Liver (tissue), 9 donors: ENCODE measurements around the gene DNAJC4. TPM values are rescaled to one million over a fixed set of nuclear protein-coding genes. Genes with fewer than 3 reads are reported as not detected.

ENCODE experiments used
- DNase-seq: peaks from one replicate; pipeline ENCODE4 v3.0.0-alpha.2; 2017; ENCODE audit warnings: low spot score
- H3K27ac ChIP-seq, 2 donors: one replicate each; pipeline ENCODE4 v1.7.0; 2013; ENCODE audit warnings: inconsistent platforms in 2 of 2, low read length in 2 of 2, control low read depth in 1 of 2, low read depth in 1 of 2, mild to moderate bottlenecking in 1 of 2
- H3K27me3 ChIP-seq, 4 donors: one replicate each; pipeline versions ENCODE4 v1.6.1 to v1.7.0; 2013; ENCODE audit warnings: low read length in 3 of 4, inconsistent platforms in 1 of 4, mild to moderate bottlenecking in 1 of 4, moderate library complexity in 1 of 4; ENCODE audit not compliant: control insufficient read depth in 4 of 4, insufficient read depth in 4 of 4
- H3K36me3 ChIP-seq, 4 donors: one replicate each; pipeline versions ENCODE4 v1.6.1 to v1.7.0; 2013; ENCODE audit warnings: low read length in 3 of 4, mild to moderate bottlenecking in 3 of 4, low read depth in 1 of 4, moderate library complexity in 1 of 4; ENCODE audit not compliant: control insufficient read depth in 4 of 4, insufficient read depth in 3 of 4
- H3K4me1 ChIP-seq, 4 donors: one replicate each; pipeline versions ENCODE4 v1.6.1 to v1.7.0; 2013; ENCODE audit warnings: low read length in 3 of 4, mild to moderate bottlenecking in 3 of 4, moderate library complexity in 1 of 4; ENCODE audit not compliant: control insufficient read depth in 4 of 4, insufficient read depth in 4 of 4
- H3K4me3 ChIP-seq, 3 donors: one replicate each; pipeline versions ENCODE4 v1.6.1 to v1.7.0; 2013; ENCODE audit warnings: low read length in 3 of 3, control low read depth in 1 of 3, low read depth in 1 of 3, mild to moderate bottlenecking in 1 of 3
- H3K9ac ChIP-seq, 2 donors: one replicate each; pipeline ENCODE4 v1.7.0; 2013; ENCODE audit warnings: low read length in 2 of 2, mild to moderate bottlenecking in 2 of 2, moderate library complexity in 2 of 2, control low read depth in 1 of 2, low read depth in 1 of 2
- H3K9me3 ChIP-seq, 4 donors: one replicate each; pipeline versions ENCODE4 v1.6.1 to v1.7.0; 2013; ENCODE audit warnings: low read length in 3 of 4; ENCODE audit not compliant: control insufficient read depth in 4 of 4
- ATF3 ChIP-seq: IDR thresholded peaks from 2 replicates; pipeline ENCODE4 v1.6.1; 2016; ENCODE audit warnings: antibody characterized with exemption
- CTCF ChIP-seq: fragments of 150-350 bp; IDR thresholded peaks from 2 replicates; pipeline ENCODE4 v1.5.1; 2017; ENCODE audit warnings: improper control_type of control experiment, low read depth, low read length; ENCODE audit not compliant: missing input control
- FOXA2 ChIP-seq: IDR thresholded peaks from 2 replicates; pipeline ENCODE4 v1.6.1; 2016; ENCODE audit warnings: antibody characterized with exemption
- GABPA ChIP-seq, 2 donors: IDR thresholded peaks in 1 of 2; conservative IDR thresholded peaks in 1 of 2; 2 replicates each; pipeline ENCODE4 v1.6.1; 2016; ENCODE audit warnings: antibody characterized with exemption in 2 of 2, mild to moderate bottlenecking in 1 of 2, moderate library complexity in 1 of 2
- HNF4A ChIP-seq, 2 donors: conservative IDR thresholded peaks; 2 replicates each; pipeline ENCODE4 v1.6.1; 2016; ENCODE audit warnings: antibody characterized with exemption in 2 of 2, mild to moderate bottlenecking in 2 of 2
- JUND ChIP-seq, 2 donors: IDR thresholded peaks; 2 replicates each; pipeline ENCODE4 v1.6.1; 2016; ENCODE audit warnings: antibody characterized with exemption in 2 of 2
- MAX ChIP-seq: IDR thresholded peaks from 2 replicates; pipeline ENCODE4 v1.6.1; 2016; ENCODE audit warnings: antibody characterized with exemption
- RAD21 ChIP-seq, 2 donors: IDR thresholded peaks; 2 replicates each; pipeline ENCODE4 v1.6.1; 2016; ENCODE audit warnings: antibody characterized with exemption in 2 of 2, mild to moderate bottlenecking in 2 of 2
- REST ChIP-seq: IDR thresholded peaks from 2 replicates; pipeline ENCODE4 v1.6.1; 2016; ENCODE audit warnings: antibody characterized with exemption, mild to moderate bottlenecking
- RXRA ChIP-seq, 2 donors: IDR thresholded peaks; 2 replicates each; pipeline ENCODE4 v1.6.1; 2017 to 2018; ENCODE audit warnings: antibody characterized with exemption in 2 of 2, mild to moderate bottlenecking in 1 of 2
- SP1 ChIP-seq: IDR thresholded peaks from 2 replicates; pipeline ENCODE4 v1.6.1; 2018; ENCODE audit warnings: antibody characterized with exemption, mild to moderate bottlenecking
- TAF1 ChIP-seq: conservative IDR thresholded peaks from 2 replicates; pipeline ENCODE4 v1.6.1; 2016; ENCODE audit warnings: antibody characterized with exemption, mild to moderate bottlenecking
- YY1 ChIP-seq: IDR thresholded peaks from 2 replicates; pipeline ENCODE4 v1.6.1; 2016; ENCODE audit warnings: antibody characterized with exemption, mild to moderate bottlenecking
- WGBS: extraction: QIAGEN DNeasy Blood & Tissue Kit; methylation state at CpG from one replicate; pipeline ENCODE4 v1.1.7; 2013; 5-methylcytosine and 5-hydroxymethylcytosine counted together
- polyA plus RNA-seq, 2 donors: library from polyadenylated mRNA; stranded (reverse) in 1 of 2; unstranded in 1 of 2; fragments of 200-250 nt in 1 of 2; fragments of >200 nt in 1 of 2; fragmentation: Nextera tagmentation in 1 of 2; extraction: Ambion mirVana in 1 of 2; gene quantifications; one replicate each; pipeline versions ENCODE4 v1.2.1 to v1.2.3, GENCODE V29; 2013 to 2015
- total RNA-seq, 2 donors: library from RNA; depleted of rRNA; stranded (reverse); fragments of >200 nt; gene quantifications; one replicate each; pipeline ENCODE4 v1.2.3, GENCODE V29; 2014
- donor health status: healthy.
- donor health status: healthy.
- donor health status: healthy.
- donor health status: healthy.
- donor health status: healthy.

DNAJC4 gene
- total and polyA plus RNA-seq, 4 donors: 8.5 to 25.9 (median 23.5) TPM

- TF ChIP-seq REST (no peak), GABPA (IDR thresholded peaks at IDR 0.05 in 1 of 2, conservative IDR thresholded peaks at IDR 0.05 in 1 of 2) (no peak)
Observed at GRCh38 chr11:64183890-64184289, 46.5 kb upstream of the DNAJC4 start (continued).

- Histone ChIP-seq H3K27ac (peak overlapping the region; percentile 92 to 95), H3K27me3 (no peaks in the 10 kb centered on the region), H3K4me1 (peaks cover 2 to 22% (median 17%) of the 10 kb centered on the region in 4 donors), H3K4me3 (peak overlapping the region; percentile 57 to 83 (median 65)), H3K9me3 (no peaks in the 10 kb centered on the region), H3K36me3 (no peaks in the 10 kb centered on the region), H3K9ac (peak overlapping the region; percentile 76 to 87)
- TF ChIP-seq REST: peak; percentile 95
- TF ChIP-seq MAX: peak; percentile 50
- no peak for TF ChIP-seq RXRA (IDR thresholded peaks at IDR 0.05)
- TF ChIP-seq RAD21 (IDR thresholded peaks at IDR 0.05): peak in 1 of 2 donors; percentile 53
- peak; percentile 34 for TF ChIP-seq CTCF
- no peak for DNase-seq
- WGBS: under 1% methylated on average over 52 of the region's 52 CpGs
Observed at GRCh38 chr11:64185175-64185692, 45.1 kb upstream of the DNAJC4 start.

GRCh38 chr11:64185693-64186491, 44.5 kb upstream of the DNAJC4 start, which contains the start of gene STIP1:
STIP1 (plus strand) TSS chr11:64186171; CDS start chr11:64186262, 91 bp downstream.
- peaks cover 2 to 25% (median 17%) of the 10 kb centered on the region in 4 donors for H3K4me1 ChIP-seq
- TF ChIP-seq RXRA (IDR thresholded peaks at IDR 0.05): peak in 1 of 2 donors; percentile 43
- TF ChIP-seq SP1: peak; percentile 100
- no peak for TF ChIP-seq FOXA2
- no peak for TF ChIP-seq HNF4A (conservative IDR thresholded peaks at IDR 0.05)
- TF ChIP-seq YY1: peak; percentile 96
- peak; percentile 18 for TF ChIP-seq ATF3
- TF ChIP-seq JUND (IDR thresholded peaks at IDR 0.05): peak in 1 of 2 donors; percentile 22
- TF ChIP-seq REST: no peak
- TF ChIP-seq RAD21 (IDR thresholded peaks at IDR 0.05): peak in 1 of 2 donors; percentile 52
- peak; percentile 94 for TF ChIP-seq MAX
- peak; percentile 72 for TF ChIP-seq TAF1

More at GRCh38 chr11:64185693-64186491, 44.5 kb upstream of the DNAJC4 start, which contains the start of gene STIP1:
- Histone ChIP-seq H3K27me3 (no peaks in the 10 kb centered on the region), H3K27ac (peak within 1 kb of the TSS; percentile 92 to 95), H3K9me3 (no peaks in the 10 kb centered on the region), H3K36me3 (no peaks in the 10 kb centered on the region), H3K9ac (peak within 1 kb of the TSS; percentile 76 to 87), H3K4me3 (peak within 1 kb of the TSS; percentile 57 to 83 (median 65))
- under 1% methylated on average over 74 of the region's 74 CpGs for WGBS
- peak; percentile 99 for DNase-seq
